Measurements from ENCODE around the gene TNKS1BP1.
"Not testable (repeated sequence)": the region's sequence is repeated elsewhere in the genome, so short reads cannot be mapped to it uniquely, and the experiment has no call there.

TNKS1BP1 gene, protein sequence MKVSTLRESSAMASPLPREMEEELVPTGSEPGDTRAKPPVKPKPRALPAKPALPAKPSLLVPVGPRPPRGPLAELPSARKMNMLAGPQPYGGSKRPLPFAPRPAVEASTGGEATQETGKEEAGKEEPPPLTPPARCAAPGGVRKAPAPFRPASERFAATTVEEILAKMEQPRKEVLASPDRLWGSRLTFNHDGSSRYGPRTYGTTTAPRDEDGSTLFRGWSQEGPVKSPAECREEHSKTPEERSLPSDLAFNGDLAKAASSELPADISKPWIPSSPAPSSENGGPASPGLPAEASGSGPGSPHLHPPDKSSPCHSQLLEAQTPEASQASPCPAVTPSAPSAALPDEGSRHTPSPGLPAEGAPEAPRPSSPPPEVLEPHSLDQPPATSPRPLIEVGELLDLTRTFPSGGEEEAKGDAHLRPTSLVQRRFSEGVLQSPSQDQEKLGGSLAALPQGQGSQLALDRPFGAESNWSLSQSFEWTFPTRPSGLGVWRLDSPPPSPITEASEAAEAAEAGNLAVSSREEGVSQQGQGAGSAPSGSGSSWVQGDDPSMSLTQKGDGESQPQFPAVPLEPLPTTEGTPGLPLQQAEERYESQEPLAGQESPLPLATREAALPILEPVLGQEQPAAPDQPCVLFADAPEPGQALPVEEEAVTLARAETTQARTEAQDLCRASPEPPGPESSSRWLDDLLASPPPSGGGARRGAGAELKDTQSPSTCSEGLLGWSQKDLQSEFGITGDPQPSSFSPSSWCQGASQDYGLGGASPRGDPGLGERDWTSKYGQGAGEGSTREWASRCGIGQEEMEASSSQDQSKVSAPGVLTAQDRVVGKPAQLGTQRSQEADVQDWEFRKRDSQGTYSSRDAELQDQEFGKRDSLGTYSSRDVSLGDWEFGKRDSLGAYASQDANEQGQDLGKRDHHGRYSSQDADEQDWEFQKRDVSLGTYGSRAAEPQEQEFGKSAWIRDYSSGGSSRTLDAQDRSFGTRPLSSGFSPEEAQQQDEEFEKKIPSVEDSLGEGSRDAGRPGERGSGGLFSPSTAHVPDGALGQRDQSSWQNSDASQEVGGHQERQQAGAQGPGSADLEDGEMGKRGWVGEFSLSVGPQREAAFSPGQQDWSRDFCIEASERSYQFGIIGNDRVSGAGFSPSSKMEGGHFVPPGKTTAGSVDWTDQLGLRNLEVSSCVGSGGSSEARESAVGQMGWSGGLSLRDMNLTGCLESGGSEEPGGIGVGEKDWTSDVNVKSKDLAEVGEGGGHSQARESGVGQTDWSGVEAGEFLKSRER (N-terminal part only)

DNA sequence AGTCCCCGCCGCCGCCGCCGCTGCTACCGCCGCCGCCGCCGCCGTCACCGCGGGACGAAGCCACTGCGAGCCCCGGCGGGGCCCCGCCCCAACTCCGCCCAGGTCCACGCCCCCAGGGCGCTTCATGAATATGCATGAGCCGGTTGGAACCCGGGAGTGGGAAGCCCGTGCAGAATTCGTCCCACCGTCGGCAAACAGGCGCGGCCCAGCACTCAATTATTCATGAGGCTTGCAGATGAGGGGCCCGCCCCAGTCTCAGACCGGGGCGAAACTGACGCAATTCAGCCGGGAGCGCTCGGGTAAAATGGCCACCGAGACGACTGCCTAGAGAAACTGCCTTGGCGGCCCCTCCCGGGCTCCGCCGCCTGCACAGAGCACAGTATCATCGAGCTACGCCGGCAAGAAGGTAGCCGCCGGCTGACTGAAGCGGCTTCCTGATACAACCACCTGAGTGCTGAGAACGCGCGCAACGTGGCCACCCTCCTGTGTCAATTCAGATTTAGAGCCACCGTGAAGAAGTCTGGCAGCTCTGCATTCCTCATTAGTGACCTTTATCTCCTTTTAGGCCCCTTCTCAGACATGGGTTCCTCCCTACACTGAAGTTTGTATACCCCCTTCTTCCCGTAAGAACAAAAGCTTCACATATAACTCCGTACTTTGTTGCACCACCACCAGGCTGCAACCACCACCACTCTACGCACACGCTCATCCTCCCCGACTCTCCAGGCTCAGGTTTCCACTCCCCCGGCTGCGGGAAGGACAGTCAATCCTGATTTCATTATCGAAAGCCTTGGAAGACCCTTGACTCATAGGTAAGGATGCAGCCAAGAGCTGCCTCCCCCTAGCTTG is at the start of gene TNKS1BP1:
Gene TNKS1BP1 (minus strand): TSS at position 67 of the 849 bp plus-strand sequence. CDS start 3,067 bp downstream, outside the sequence.
- DNase-seq (ENCODE audit: low read depth in 2 of 2): peak; percentile 89 to 90

- no peak for DNase-seq (ENCODE audit: low read depth in 2 of 2)
These were observed 48.4 kb upstream of the TNKS1BP1 start for GRCh38 chr11:57373146-57373545.

DNA sequence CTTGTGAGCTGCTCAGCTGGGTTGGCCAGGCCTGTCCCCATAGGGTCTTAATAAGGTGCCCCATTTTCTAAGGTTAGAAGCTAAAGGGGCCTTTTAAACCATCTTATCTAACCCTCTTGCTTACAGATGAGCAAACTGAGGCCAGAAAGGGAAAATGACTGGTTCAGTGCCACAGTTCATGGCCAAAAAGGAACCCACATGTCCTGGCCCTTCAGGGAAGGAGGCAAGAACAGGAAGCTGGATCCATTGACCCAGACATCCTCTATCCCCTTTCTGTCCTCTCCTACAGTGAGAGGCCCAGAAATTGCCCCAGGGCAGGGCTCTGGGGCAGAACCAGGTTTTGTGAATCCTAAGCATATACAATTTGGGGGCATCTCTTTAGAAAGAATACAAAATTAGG is 46.2 kb upstream of the TNKS1BP1 start:
- DNase-seq (ENCODE audit: low read depth in 2 of 2): no peak

GRCh38 chr11:57370251-57370650 is 45.5 kb upstream of the TNKS1BP1 start:
- no peak for DNase-seq (ENCODE audit: low read depth in 2 of 2)

DNA sequence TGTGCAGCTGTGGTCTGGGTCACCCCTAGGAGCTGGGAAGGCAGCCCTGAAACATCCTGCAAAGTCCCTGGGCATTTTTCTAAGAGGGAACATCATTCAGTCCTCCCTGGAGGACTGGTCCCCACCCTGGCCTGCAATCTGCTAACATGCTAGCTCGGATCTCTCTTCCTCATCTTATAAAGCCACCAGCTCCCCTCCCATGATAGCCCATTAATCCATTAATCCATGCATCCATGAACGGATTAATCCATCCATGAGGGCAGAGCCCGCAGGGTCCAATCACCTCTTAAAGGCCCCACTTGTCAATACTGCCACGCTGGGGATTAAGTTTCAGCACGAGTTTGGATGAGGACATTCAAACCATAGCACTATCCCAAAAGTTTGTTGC is 44.1 kb upstream of the TNKS1BP1 start:
- no peak for DNase-seq (ENCODE audit: low read depth in 2 of 2)

- DNase-seq (ENCODE audit: low read depth in 2 of 2): no peak
These were observed 43.5 kb upstream of the TNKS1BP1 start for GRCh38 chr11:57368106-57368844.

DNA sequence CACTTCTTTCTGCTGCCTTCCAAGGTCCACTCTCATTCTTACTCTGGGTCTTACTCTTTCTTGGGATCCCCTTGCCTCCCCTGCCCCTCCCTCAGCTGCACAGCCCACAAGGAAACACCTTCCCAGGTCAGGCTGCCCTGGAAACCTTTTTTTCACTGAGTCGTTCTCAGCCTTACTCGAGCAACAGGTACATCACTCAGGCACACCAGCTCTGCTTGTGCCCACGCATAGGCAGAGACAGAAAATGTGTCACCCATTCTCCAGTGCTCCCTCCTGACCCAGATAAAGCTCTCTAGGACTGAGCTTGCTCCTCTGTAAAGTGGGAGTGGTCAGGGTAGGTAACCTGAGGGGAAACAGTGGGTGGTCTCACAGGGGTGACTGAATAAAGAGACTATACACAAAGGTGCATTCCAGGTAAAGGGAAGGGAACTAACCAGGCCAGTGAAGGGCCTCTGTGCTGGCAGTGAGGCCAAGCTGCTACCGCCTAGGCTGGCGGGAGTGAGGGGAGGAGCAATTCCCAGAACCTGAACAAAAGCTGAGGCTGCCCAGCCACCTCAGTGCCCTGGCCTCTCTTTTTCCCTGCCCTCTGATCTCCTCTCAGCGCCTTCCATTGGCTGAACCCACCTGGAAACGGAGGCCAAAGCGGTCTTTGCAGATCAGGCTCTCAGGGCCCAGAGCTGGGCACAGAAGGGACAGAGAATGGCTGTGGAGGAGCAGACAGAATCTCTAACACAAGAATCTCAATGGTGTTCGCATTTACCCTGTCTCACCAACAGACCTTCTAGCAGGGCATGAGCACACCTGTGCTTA is 40.3 kb upstream of the TNKS1BP1 start:
- DNase-seq (ENCODE audit: low read depth in 2 of 2): no peak

GRCh38 chr11:57363131-57364080 is 38.7 kb upstream of the TNKS1BP1 start:
- DNase-seq (ENCODE audit: low read depth in 2 of 2): no peak

- no peak for DNase-seq (ENCODE audit: low read depth in 2 of 2)
These were observed 37.2 kb upstream of the TNKS1BP1 start for GRCh38 chr11:57361926-57362325.

- DNase-seq (ENCODE audit: low read depth in 2 of 2): not testable (repeated sequence)
These were observed 36.7 kb upstream of the TNKS1BP1 start for GRCh38 chr11:57361420-57361819.

- DNase-seq (ENCODE audit: low read depth in 2 of 2): no peak
These were observed 36.2 kb upstream of the TNKS1BP1 start for GRCh38 chr11:57360991-57361390.

DNA sequence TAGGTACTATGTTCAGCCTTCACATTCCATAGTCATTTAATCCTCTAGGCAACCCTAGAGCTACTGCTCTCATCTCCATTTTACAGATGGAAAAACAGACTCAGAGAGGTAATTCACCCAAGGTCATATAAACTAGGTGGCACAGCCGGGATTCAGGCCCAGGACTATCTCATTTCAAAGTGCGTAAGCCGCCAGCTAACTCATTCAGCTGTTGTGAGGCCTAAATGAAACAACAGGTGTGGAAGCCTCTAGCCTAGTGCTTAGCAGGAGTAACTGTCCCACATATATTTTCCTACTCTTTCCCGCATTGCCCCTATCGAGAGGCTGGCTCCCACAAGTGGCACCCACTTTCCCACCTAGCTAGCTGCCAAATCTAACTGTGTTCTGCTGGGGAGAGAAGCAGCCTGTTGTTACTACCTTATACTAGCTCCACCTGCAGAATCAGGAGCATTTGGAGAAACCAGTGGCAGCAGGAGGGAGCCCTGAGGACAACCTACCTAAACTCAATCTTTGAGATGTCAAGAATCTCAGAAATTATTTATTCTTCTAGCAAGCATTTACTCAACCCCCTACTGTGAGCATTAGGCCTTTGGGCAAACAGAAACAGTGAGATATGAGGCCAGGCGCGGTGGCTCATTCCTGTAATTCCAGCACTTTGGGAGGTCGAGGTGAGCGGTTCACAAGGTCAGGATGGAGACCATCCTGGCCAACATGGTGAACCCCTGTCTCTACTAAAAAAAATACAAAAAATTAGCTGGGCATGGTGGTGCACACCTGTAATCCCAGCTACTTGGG is 35.3 kb upstream of the TNKS1BP1 start:
- no peak for DNase-seq (ENCODE audit: low read depth in 2 of 2)

DNA sequence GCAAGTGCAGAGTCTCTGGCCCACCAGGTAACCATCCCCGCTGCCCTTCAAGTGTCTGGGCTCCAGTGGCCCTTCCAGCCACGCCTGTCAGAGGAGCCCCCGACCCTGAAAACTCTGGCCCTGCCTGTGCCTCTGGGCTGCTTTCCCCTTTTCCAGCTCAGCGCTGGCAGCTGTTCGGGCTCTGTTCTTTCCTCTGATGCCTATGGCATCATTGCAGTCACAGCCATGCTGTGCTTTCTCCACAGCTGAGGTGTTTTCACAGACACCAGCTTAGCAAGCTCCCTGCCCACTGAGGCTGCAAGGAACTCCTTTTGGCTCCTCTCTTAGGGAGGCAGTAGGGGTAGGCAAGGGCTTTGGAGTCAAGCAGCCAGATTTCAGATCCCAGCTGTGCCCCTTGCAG is 34.6 kb upstream of the TNKS1BP1 start:
- DNase-seq (ENCODE audit: low read depth in 2 of 2): no peak

- DNase-seq (ENCODE audit: low read depth in 2 of 2): no peak
These were observed 34.2 kb upstream of the TNKS1BP1 start for GRCh38 chr11:57358991-57359390.

DNA sequence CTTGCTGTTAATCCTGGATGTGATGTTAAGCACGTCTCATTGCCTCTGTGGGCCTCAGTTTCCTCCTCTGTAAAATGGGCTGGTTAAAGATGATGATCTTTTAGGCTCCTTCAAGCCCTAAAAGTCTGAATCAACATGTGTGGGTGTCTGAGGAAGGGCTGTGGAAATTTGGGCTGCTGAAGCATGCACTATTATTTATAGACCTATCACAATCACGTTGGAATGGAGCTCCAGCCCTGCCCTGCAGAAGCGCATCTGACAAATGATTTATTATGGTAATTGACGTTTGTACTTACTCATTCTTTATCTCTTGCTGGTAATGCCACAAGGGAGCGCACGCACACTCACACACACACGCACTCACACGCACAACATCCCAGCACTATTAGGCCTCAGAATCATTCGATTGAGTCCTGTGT is 33.8 kb upstream of the TNKS1BP1 start:
- DNase-seq (ENCODE audit: low read depth in 2 of 2): no peak

- no peak for DNase-seq (ENCODE audit: low read depth in 2 of 2)
These were observed 33.1 kb upstream of the TNKS1BP1 start for GRCh38 chr11:57357856-57358255.

DNA sequence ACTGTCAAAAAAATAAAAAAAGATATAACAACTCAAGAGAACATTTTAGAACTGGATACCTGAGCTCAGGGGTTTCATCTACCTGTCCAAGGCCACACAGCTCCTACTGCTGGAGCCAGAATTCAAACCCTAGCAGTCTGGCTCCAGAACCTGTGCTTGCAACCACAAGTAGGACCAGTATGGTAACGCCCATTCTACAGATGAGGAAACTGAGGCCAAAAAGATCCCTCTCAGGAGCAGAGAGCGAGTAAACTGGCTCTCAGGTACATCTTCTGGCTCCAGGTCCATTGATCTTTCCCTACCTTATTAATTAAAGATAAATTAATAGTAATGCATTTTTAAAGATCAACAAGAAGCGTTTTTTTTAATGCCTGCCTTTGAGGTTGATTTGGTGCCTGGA is 32.6 kb upstream of the TNKS1BP1 start:
- DNase-seq (ENCODE audit: low read depth in 2 of 2): no peak
